Panc1 (cell line): ENCODE measurements around the gene CHD6.

Source experiments
- POLR2AphosphoS5 ChIP-seq: IDR thresholded peaks from 2 replicates; pipeline ENCODE4 v1.6.1; 2012; ENCODE audit warnings: mild to moderate bottlenecking, low read depth, low read length, moderate library complexity
- TF ChIP-seq, protein P1 (sequence below): fragments of 450-650 bp; IDR thresholded peaks from 2 replicates; pipeline ENCODE4 v1.5.1; 2017; ENCODE audit warnings: mild to moderate bottlenecking

DNA sequence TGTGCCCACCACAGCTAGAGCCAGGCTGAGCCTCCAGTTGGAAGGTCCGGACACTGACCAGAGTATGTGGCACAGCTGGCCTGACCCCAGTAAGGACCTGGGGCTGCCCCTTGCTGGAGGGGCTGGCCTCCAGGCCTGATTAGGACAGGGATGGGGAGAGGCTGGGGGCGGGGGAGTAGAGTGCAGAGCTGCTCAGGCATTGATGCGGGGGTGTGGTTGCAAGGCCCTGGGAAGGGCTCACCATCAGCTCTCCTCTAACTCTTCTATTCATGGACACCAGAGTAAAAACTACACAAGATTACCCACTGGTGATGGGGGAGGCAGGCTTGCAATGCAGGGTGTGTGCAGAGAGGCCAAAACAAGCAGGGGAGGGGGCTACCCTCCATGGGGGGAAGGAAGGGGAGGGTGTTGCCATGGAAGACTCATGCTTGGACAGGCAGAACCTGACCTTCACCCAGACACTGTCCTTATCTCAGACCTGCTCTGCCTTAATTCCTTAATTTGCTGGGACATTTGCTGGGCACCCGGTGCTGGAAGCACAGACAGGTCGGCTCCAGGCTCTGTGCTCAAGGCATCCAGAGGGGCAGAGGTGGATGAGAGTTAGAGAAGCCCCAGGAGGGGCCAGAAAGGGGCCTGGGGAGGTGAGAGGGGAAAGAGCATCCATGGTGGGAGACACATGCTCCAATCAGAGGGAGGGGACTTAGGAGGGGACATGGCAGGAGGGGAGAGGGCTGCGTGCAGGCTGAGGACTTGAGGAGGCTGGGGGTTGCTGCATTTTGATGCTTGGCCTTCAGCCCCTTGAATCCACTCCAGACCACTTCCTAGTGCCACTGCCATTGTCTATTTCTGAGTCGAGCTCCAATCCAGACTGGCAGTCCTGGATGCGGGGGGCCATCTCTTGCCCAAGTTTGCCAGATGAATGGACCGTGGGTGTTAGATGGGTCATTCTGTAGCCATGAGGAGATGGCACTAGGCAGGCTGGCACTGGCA lies 244.0 kb downstream of the CHD6 start:
- TF ChIP-seq, protein P1, sequence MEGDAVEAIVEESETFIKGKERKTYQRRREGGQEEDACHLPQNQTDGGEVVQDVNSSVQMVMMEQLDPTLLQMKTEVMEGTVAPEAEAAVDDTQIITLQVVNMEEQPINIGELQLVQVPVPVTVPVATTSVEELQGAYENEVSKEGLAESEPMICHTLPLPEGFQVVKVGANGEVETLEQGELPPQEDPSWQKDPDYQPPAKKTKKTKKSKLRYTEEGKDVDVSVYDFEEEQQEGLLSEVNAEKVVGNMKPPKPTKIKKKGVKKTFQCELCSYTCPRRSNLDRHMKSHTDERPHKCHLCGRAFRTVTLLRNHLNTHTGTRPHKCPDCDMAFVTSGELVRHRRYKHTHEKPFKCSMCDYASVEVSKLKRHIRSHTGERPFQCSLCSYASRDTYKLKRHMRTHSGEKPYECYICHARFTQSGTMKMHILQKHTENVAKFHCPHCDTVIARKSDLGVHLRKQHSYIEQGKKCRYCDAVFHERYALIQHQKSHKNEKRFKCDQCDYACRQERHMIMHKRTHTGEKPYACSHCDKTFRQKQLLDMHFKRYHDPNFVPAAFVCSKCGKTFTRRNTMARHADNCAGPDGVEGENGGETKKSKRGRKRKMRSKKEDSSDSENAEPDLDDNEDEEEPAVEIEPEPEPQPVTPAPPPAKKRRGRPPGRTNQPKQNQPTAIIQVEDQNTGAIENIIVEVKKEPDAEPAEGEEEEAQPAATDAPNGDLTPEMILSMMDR: no peak
- TF ChIP-seq POLR2AphosphoS5: no peak
